ENCODE data around the gene C16orf95. TPM values are rescaled to one million over a fixed set of nuclear protein-coding genes. Genes with fewer than 3 reads are reported as not detected.

C16orf95 gene
- total and polyA plus RNA-seq, 7 experiments from 2014 or later, result 1.3 to 8.6 (median 2.7) TPM

DNA sequence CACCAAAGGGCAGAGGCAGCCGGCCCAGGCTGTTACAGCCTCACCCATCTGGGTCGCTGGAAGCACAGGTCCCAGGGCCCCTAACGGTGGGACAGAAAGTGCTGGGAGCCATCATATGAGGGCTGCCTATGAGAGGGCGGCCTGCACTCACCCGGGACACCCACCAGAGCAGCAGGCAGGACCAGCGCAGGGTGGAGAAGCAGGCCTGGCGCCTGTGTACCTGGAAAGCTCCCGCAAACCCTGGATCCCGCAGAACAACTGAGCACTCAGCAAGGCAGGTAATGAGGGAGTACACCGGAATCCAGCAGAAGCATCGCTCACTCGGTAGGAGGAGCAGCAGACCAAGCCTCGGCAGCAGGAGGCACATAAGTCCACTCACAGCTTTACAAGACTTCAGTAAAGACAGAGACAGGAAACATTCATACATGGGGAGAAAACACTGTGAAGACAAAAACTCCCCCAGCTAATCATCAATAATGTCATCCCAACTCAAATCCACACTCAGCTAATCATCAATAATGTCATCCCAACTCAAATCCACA is 31.5 kb upstream of the C16orf95 start:
- POLR2A ChIA-PET, result no interaction called here
- peaks cover 4 to 30% (median 19%) of the 10 kb centered on the region in 7 donors for H3K4me1 Mint-ChIP-seq
- no peaks in the 10 kb centered on the region for H3K27me3 Mint-ChIP-seq
- no peaks in the 10 kb centered on the region for H3K9me3 ChIP-seq (ENCODE audit: control insufficient read depth in 2 of 3, low read length in 3 of 3)
- no peak overlapping the region for H3K4me3 Mint-ChIP-seq
- intact Hi-C loops (cut with micrococcal nuclease), result loop anchor here in 1 of 2 donors (5.0 kb wide), 1 partner anchor 34 kb away; the partner anchor contains the start of gene FBXO31
- no peak overlapping the region for H3K4me3 ChIP-seq (ENCODE audit: low read length)
- H3K9me3 Mint-ChIP-seq, result peaks cover 0 to 3% (median 0%) of the 10 kb centered on the region in 11 donors
- H3K36me3 Mint-ChIP-seq, result peaks cover 2 to 30% (median 13%) of the 10 kb centered on the region in 5 donors
- H3K27ac Mint-ChIP-seq, result peak overlapping the region in 5 of 9 donors; percentile 26 to 71 (median 29)
- ATAC-seq, result no peak
- peaks cover 0 to 46% (median 7%) of the 10 kb centered on the region in 3 experiments for H3K36me3 ChIP-seq (ENCODE audit: control insufficient read depth in 2 of 3, insufficient read depth in 3 of 3, low read length in 3 of 3)
- H3K27me3 ChIP-seq (ENCODE audit: control insufficient read depth in 2 of 2, insufficient read depth in 2 of 2, low read length in 2 of 2), result no peaks in the 10 kb centered on the region
- peaks cover 5 to 8% of the 10 kb centered on the region in 2 donors for H3K4me1 ChIP-seq (ENCODE audit: control insufficient read depth in 2 of 2, insufficient read depth in 2 of 2, low read length in 2 of 2)
- no peak for DNase-seq
- H3K27ac ChIP-seq (ENCODE audit: low read depth, low read length), result no peak overlapping the region
- CTCF ChIA-PET, result no interaction called here

DNA sequence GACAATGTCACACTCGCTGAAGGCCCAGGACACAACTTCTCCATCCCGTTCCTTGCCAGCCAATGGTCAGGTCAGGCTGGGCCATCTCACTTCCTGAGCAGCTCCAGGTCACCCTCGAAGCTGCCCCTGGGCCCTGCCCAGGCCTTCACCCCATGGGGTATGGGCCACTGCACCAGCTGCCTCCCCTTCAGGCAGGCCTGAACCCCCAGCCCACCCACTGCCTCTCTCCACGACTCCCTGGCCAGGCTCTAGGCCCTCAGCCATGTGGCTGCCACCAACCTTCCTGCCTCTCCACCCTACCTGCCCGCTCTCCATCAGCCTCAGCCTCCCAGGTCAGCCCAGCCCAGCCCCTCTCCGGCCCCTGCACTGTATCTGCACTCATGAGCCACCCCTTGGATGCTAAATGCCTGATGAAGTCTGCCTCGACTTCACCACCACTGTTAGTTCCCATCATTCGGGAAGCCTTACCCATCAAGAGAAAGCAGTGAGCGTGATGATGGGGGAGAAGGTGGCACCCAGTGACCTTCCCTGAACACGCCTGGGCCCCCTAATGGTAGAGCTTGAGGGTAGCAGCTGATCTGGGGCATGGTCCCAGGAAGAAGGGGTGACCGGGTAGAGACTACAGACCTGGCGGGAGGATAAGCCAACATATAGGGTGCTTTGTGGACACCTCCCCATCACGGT is 30.9 kb upstream of the C16orf95 start:
- ATAC-seq, result no peak
- Mint-ChIP-seq H3K27ac (peak overlapping the region in 5 of 9 donors; percentile 25 to 51 (median 29)), H3K4me3 (no peak overlapping the region), H3K36me3 (peaks cover 5 to 34% (median 14%) of the 10 kb centered on the region in 5 donors), H3K27me3 (no peaks in the 10 kb centered on the region), H3K9me3 (peaks cover 0 to 3% (median 0%) of the 10 kb centered on the region in 11 donors), H3K4me1 (peaks cover 4 to 32% (median 21%) of the 10 kb centered on the region in 7 donors)
- ChIA-PET POLR2A (no interaction called here), CTCF (interaction anchor here (1.0 kb wide), 1 partner anchor 47 kb away, joined by 3 read pairs; no protein-coding TSS in a partner anchor)
- peaks cover 0 to 46% (median 7%) of the 10 kb centered on the region in 3 experiments for H3K36me3 ChIP-seq (ENCODE audit: control insufficient read depth in 2 of 3, insufficient read depth in 3 of 3, low read length in 3 of 3)
- H3K4me3 ChIP-seq (ENCODE audit: low read length), result no peak overlapping the region
- H3K4me1 ChIP-seq (ENCODE audit: control insufficient read depth in 2 of 2, insufficient read depth in 2 of 2, low read length in 2 of 2), result peaks cover 5 to 8% of the 10 kb centered on the region in 2 donors
- H3K9me3 ChIP-seq (ENCODE audit: control insufficient read depth in 2 of 3, low read length in 3 of 3), result no peaks in the 10 kb centered on the region
- DNase-seq, result no peak
- H3K27me3 ChIP-seq (ENCODE audit: control insufficient read depth in 2 of 2, insufficient read depth in 2 of 2, low read length in 2 of 2), result no peaks in the 10 kb centered on the region
- intact Hi-C loops (cut with micrococcal nuclease), result loop anchor here in 1 of 2 donors (5.0 kb wide), 1 partner anchor 34 kb away; the partner anchor contains the start of gene FBXO31
- H3K27ac ChIP-seq (ENCODE audit: low read depth, low read length), result no peak overlapping the region

DNA sequence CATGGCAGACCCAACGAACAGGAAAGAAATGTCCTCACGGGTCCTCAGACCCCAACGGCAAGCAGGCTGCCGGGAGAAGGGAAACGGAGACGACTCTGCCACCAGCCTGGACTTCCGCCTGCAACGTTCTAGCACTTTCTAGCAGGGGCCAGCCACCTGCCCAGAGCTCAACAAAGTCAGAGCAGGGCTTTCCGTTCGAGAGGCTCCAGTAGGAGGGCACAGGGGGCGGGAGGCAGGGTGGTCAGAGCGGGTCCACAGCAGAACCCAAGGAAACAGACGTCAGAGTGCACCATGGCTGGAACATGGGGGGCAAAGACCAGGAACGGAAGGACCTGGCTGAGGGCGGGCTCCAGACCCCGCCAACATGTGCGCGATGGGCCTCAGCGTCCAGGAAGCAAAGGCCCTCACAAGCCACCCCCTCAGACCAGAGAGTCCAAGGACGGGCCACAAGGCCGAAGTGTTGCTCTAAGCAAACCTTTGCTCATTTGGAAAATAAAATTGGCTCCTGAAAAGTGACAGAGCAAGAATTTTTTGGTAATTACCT is 29.4 kb upstream of the C16orf95 start:
- Mint-ChIP-seq H3K4me1 (peaks cover 4 to 32% (median 21%) of the 10 kb centered on the region in 7 donors), H3K36me3 (peaks cover 9 to 41% (median 18%) of the 10 kb centered on the region in 5 donors), H3K27ac (peak overlapping the region in 6 of 9 donors; percentile 33 to 99 (median 50)), H3K9me3 (peaks cover 0 to 3% (median 0%) of the 10 kb centered on the region in 11 donors), H3K4me3 (no peak overlapping the region), H3K27me3 (no peaks in the 10 kb centered on the region)
- ATAC-seq (no peak), DNase-seq (no peak)
- Histone ChIP-seq H3K4me1 (ENCODE audit: control insufficient read depth in 2 of 2, insufficient read depth in 2 of 2, low read length in 2 of 2) (peaks cover 5 to 8% of the 10 kb centered on the region in 2 donors), H3K27me3 (ENCODE audit: control insufficient read depth in 2 of 2, insufficient read depth in 2 of 2, low read length in 2 of 2) (no peaks in the 10 kb centered on the region), H3K9me3 (ENCODE audit: control insufficient read depth in 2 of 3, low read length in 3 of 3) (no peaks in the 10 kb centered on the region), H3K36me3 (ENCODE audit: control insufficient read depth in 2 of 3, insufficient read depth in 3 of 3, low read length in 3 of 3) (peaks cover 0 to 60% (median 11%) of the 10 kb centered on the region in 3 experiments), H3K27ac (ENCODE audit: low read depth, low read length) (peak overlapping the region; percentile 55), H3K4me3 (ENCODE audit: low read length) (no peak overlapping the region)
- intact Hi-C loops (cut with micrococcal nuclease), result loop anchor here in 1 of 2 donors (5.0 kb wide), 1 partner anchor 36 kb away; the partner anchor contains the start of gene FBXO31
- ChIA-PET CTCF (no interaction called here), POLR2A (no interaction called here)

DNA sequence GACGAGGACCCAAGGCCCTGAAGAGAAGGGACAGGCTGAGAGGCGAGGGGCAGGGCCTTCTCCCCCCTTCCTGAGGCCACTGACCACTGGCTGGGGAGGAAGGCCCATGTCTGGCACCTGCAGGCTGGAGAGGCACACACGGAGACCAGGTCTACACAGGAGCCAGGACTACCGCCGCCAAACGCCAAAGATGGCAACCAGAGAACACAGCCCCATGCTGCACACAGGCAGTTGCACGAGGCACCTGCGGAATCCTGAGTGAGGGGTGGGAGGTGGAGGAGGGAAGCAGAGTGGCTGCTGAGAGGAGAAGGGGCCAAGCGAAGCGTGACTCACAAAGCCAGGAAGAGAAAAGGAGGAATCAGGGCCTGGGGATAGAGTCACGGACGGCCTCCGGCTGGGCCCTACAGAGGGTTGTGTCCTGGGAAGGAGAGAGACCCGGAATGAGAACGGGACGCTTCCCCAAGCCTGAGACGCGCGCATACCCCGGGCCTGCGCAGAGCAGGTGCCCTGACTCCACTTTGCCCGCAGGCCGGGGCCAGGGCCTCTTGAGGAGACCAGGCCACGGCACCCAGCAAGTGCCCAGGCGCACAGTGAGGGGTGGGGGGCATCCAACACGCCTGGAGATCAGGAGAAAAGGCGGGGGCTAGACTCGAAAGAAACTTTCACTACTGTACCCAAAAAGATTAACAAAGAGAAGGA is 28.7 kb upstream of the C16orf95 start:
- Mint-ChIP-seq H3K4me1 (peaks cover 4 to 32% (median 21%) of the 10 kb centered on the region in 7 donors), H3K27ac (peak overlapping the region; percentile 74 to 99 (median 93)), H3K27me3 (no peaks in the 10 kb centered on the region), H3K9me3 (peaks cover 0 to 3% (median 0%) of the 10 kb centered on the region in 11 donors), H3K4me3 (peak overlapping the region in 9 of 10 donors; percentile 43 to 84 (median 81)), H3K36me3 (peaks cover 9 to 44% (median 18%) of the 10 kb centered on the region in 5 donors)
- CTCF ChIA-PET, result interaction anchor here (1.0 kb wide), 1 partner anchor 18 kb away, joined by 3 read pairs; no protein-coding TSS in a partner anchor
- ATAC-seq (no peak), DNase-seq (no peak)
- POLR2A ChIA-PET, result interaction anchor here (1.1 to 1.3 kb wide), 2 partner anchors 29 to 42 kb away, joined by 3 to 6 read pairs; partner anchors contain the start of gene C16orf95
- peaks cover 5 to 8% of the 10 kb centered on the region in 2 donors for H3K4me1 ChIP-seq (ENCODE audit: control insufficient read depth in 2 of 2, insufficient read depth in 2 of 2, low read length in 2 of 2)
- H3K27ac ChIP-seq (ENCODE audit: low read depth, low read length), result peak overlapping the region; percentile 55
- intact Hi-C loops (cut with micrococcal nuclease), result loop anchor here (1.0 to 5.0 kb wide), 3 partner anchors 22 to 37 kb away; partner anchors contain the start of gene FBXO31 (in 2 of the 2)
- no peak overlapping the region for H3K4me3 ChIP-seq (ENCODE audit: low read length)
- H3K36me3 ChIP-seq (ENCODE audit: control insufficient read depth in 2 of 3, insufficient read depth in 3 of 3, low read length in 3 of 3), result peaks cover 0 to 60% (median 16%) of the 10 kb centered on the region in 3 experiments
- no peaks in the 10 kb centered on the region for H3K9me3 ChIP-seq (ENCODE audit: control insufficient read depth in 2 of 3, low read length in 3 of 3)
- no peaks in the 10 kb centered on the region for H3K27me3 ChIP-seq (ENCODE audit: control insufficient read depth in 2 of 2, insufficient read depth in 2 of 2, low read length in 2 of 2)

DNA sequence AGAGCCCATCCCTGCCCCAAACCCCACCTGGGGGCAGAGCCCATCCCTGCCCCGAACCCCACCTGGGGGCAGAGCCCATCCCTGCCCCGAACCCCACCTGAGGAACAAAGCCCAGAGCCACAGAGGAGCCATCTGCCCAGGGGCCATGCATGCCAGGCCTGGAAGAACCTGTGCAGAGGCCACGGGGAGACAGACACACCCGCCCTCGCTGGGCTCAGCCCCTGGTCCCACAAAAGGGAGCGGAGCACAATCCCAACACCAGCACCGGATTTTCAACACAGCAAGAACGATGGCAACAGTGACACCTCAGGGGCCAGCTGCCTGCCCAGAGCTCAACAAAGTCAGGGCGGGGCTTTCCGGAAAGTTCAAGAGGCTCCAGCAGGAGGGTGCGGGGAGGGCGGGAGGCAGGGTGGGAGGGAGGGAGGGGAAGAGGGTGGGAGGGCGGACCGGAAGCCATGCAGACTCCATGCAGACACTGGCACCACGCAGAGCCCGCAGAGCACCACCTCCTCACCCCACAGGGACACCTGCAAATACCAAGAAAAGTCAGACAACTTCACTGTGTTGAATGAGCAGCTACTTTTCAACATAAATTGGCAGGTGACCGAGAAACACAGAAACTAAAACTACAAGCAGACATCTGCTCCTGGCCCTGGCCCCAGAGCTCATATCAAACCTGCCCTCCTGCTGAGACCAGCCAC is 27.9 kb upstream of the C16orf95 start:
- H3K36me3 Mint-ChIP-seq, result peaks cover 9 to 49% (median 19%) of the 10 kb centered on the region in 5 donors
- DNase-seq (peak in 7 of 9 donors; percentile 36 to 61 (median 41)), ATAC-seq (peak; percentile 68)
- intact Hi-C loops (cut with micrococcal nuclease), result loop anchor here (1.0 to 5.0 kb wide), 3 partner anchors 21 to 38 kb away; partner anchors contain the start of gene FBXO31 (in 2 of the 2)
- ChIA-PET POLR2A (interaction anchor here (0.7 to 1.9 kb wide), 5 partner anchors 10 to 1454 kb away, joined by 3 to 6 read pairs (median 5); partner anchors contain the start of genes C16orf95 and FBXO31), CTCF (interaction anchor here (1.0 kb wide), 1 partner anchor 17 kb away, joined by 3 read pairs; no protein-coding TSS in a partner anchor)
- H3K4me3 Mint-ChIP-seq, result peak overlapping the region in 9 of 10 donors; percentile 43 to 84 (median 81)
- Histone ChIP-seq H3K9me3 (ENCODE audit: control insufficient read depth in 2 of 3, low read length in 3 of 3) (no peaks in the 10 kb centered on the region), H3K4me3 (ENCODE audit: low read length) (no peak overlapping the region), H3K36me3 (ENCODE audit: control insufficient read depth in 2 of 3, insufficient read depth in 3 of 3, low read length in 3 of 3) (peaks cover 0 to 60% (median 16%) of the 10 kb centered on the region in 3 experiments), H3K4me1 (ENCODE audit: control insufficient read depth in 2 of 2, insufficient read depth in 2 of 2, low read length in 2 of 2) (peaks cover 5 to 8% of the 10 kb centered on the region in 2 donors), H3K27me3 (ENCODE audit: control insufficient read depth in 2 of 2, insufficient read depth in 2 of 2, low read length in 2 of 2) (no peaks in the 10 kb centered on the region), H3K27ac (ENCODE audit: low read depth, low read length) (peak overlapping the region; percentile 55)
- peaks cover 4 to 34% (median 16%) of the 10 kb centered on the region in 7 donors for H3K4me1 Mint-ChIP-seq
- H3K27ac Mint-ChIP-seq, result peak overlapping the region; percentile 74 to 99 (median 93)
- H3K9me3 Mint-ChIP-seq, result peaks cover 0 to 3% (median 0%) of the 10 kb centered on the region in 11 donors
- H3K27me3 Mint-ChIP-seq, result no peaks in the 10 kb centered on the region

All from naive thymus-derived CD4-positive, alpha-beta T cell (primary cell).